ENCODE results near the gene ZBTB7C. TPM values are rescaled to one million over a fixed set of nuclear protein-coding genes. Genes with fewer than 3 reads are reported as not detected.

ZBTB7C gene
- total RNA-seq, 1 experiment from 2014 or later, result 0.10 TPM

DNA sequence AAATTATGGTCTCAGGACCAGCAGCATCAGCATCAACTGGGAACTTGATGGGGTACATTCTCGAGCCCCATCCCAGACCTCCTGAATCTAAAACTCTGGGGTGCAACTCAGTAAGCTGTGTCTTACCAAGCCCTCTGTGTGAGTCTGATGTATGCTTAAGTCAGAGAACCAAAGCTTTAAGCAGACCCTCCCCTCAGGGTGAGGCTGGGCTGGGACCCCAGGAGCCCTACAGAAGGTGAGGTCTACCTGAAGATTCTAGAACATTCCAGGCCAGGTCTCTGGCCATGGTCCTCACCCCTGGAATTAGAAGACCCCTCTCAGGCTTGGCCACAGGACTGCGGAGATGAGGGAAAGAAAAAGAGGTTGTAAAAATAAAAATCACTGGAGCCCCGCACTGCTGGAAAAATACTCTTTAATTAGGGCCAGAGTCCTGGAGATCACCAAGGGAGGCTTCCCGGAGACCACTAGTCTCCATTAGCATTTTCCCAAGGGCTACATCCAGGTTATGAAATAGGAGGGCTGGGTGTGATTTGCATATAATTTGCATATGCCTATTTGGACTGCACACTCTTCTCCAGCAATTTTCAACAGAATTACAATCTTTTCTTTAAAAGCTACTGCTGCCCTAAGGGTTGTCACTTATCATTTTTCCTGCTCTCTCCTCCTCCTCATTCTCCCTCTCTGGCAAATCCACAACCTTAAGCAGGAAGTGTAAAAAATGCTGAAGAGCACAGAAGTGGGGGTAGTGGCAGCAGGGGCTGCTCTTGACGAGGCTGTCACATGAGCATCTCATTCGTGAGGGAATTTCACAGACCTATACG lies 100.2 kb downstream of the ZBTB7C start:
- Histone ChIP-seq H3K9me3 (no peaks in the 10 kb centered on the region), H3K27me3 (no peaks in the 10 kb centered on the region), H3K4me3 (no peak overlapping the region), H3K36me3 (no peaks in the 10 kb centered on the region)
- DNase-seq, result no peak

DNA sequence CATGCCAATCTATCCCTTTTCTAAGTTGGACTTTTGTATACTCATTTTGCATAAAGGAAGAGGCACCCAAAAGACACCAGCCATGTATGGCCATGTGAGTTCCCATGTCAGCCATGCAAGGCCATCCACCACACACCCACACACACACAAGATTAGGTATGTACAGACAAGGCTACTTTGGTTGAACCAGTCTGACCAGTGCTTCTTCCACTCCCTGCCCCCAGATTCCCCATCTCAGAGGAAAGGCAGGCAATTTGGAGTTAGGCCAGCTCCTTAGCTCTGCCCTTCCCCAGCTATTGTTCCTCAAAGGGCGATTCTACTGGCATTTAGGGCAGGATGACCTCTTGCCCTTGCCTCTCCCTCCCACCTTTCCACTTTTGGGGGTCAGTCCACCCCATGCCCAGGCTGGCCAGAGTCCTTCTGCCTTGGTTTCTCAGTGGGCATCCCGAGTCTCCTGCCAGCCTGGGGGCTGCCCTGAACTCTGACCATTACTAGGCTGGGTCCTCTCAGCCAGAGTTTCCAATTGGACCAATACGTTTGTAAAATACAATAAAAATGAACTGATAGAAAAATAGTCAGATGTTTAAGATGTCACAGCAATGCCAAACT lies 101.1 kb downstream of the ZBTB7C start:
- no peak for DNase-seq
- H3K9me3 ChIP-seq, result no peaks in the 10 kb centered on the region
- no peak overlapping the region for H3K4me3 ChIP-seq
- H3K36me3 ChIP-seq, result no peaks in the 10 kb centered on the region
- H3K27me3 ChIP-seq, result no peaks in the 10 kb centered on the region

DNA sequence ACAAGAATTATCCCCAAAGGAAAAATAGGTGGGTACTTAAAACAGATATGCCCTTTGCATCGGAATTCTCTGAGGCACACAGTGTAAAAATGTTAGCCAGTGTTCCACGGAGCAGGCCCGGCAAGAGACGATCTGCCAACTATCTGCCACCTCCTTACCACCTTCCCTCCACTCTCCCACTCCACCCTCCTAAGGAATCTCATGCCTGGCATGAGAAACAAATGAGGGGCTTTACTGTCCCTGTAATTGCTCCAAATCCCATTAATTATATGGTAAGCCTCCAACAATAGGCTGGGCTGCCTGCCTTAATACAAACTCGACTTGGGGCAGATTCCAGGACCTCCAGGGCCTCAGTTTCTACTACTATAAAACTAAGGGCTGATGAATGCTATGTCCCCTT lies 102.3 kb downstream of the ZBTB7C start:
- H3K27me3 ChIP-seq, result no peaks in the 10 kb centered on the region
- DNase-seq, result no peak
- H3K9me3 ChIP-seq, result no peaks in the 10 kb centered on the region
- H3K4me3 ChIP-seq, result no peak overlapping the region
- no peaks in the 10 kb centered on the region for H3K36me3 ChIP-seq

DNA sequence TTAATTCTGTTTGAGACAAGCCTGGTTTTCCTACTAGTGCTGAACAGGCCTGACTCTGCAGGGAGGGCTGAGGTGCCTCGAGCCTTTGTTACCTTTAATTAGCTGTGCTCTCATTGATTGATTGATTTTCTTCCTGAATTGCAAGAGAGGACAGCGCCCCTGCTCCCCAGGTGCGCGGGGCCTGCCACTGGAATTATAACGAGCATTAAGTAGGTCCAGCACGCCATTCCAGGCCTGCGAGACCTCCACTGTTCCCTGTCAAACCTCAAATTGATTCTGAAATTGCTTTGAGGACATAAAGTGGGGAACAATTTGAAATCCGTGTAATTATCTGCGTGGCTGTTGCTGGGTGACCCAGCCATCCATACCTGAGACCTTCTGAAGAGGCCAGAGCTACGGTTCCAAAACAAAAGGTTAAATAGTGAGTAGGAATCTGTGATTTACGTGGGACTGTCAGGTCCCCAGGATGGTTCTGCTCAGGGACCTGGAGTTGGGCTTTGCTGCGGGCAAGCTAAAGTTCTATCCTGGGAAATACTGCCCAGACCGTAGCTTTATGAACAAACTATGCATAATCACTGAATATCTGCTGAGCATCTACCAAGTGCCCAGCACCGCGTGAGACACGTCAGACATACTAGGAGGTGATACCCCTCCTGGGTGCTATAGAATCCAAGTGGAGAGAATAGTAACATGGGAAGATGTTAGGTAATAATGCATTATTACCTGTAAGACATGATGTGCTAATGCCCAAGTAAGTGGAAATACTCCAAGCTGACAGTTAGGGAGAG lies 104.1 kb downstream of the ZBTB7C start:
- Histone ChIP-seq H3K27me3 (no peaks in the 10 kb centered on the region), H3K4me3 (no peak overlapping the region), H3K36me3 (no peaks in the 10 kb centered on the region), H3K9me3 (no peaks in the 10 kb centered on the region)
- DNase-seq, result no peak

DNA sequence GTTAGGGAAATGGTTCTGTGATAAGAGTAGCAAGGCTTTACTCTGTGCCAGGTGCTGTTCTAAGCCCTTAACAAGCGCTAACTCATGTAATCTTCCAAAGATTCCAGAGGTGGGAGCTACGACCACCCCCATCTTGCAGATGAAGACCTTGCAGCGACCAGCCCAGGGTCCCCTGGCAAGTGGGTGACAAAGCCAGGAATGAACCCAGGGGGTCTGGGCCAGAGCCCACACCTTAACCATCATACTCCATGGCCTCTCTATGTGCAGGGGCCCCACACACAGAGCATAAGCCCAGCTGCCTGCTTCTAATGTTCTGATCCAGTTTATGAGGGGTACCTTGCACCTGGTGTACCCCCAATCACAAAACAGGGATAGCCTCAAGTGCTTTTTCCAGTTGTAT lies 105.3 kb downstream of the ZBTB7C start:
- H3K36me3 ChIP-seq, result no peaks in the 10 kb centered on the region
- no peak for DNase-seq
- no peaks in the 10 kb centered on the region for H3K9me3 ChIP-seq
- H3K4me3 ChIP-seq, result no peak overlapping the region
- no peaks in the 10 kb centered on the region for H3K27me3 ChIP-seq

DNA sequence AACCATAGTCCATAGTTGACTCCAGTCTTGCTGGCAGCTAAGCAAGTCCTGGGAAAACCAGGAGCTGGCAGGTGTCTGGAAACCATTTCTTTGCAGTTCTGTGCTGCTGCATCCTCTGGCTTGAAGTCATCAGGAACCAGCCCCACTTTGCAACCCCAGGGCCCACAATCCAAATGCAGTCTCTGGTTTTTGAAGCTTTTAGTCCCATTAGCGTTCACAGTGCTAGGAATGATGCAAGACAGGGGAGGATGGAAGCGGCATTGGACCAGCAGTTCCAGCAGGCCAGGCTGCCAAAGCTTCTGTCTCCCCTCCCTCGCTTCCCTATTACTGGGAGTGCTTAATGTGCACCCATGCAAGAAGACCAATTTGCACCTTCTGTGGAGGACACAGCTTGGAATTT lies 106.4 kb downstream of the ZBTB7C start:
- Histone ChIP-seq H3K36me3 (no peaks in the 10 kb centered on the region), H3K4me3 (no peak overlapping the region), H3K9me3 (no peaks in the 10 kb centered on the region), H3K27me3 (no peaks in the 10 kb centered on the region)
- DNase-seq, result no peak

DNA sequence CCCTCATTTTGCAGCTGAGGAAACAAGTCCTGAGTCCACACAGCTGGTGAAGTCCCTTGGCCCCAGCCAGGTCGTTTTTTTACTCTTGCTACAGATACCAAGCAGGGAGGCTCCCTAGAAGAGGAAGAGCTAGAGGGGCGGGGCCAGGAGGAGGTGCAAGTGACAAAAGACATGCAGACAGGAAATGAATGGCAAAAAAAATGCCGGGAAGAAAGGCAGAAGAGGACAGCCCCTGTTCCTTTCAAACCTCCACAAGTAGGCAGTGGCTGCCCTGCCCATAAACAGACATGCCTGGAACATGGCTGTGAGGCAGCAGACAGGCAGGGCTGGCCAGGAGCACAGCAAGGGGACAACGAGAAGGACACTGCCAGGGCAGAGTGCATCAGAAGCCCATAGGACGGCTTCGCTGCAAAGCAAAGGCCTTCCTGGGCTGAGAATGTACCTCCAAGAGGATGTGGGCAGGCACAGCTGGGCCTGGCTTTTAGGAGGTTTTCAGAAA lies 108.7 kb downstream of the ZBTB7C start:
- Histone ChIP-seq H3K27me3 (no peaks in the 10 kb centered on the region), H3K4me3 (no peak overlapping the region), H3K9me3 (no peaks in the 10 kb centered on the region), H3K36me3 (no peaks in the 10 kb centered on the region)
- no peak for DNase-seq

DNA sequence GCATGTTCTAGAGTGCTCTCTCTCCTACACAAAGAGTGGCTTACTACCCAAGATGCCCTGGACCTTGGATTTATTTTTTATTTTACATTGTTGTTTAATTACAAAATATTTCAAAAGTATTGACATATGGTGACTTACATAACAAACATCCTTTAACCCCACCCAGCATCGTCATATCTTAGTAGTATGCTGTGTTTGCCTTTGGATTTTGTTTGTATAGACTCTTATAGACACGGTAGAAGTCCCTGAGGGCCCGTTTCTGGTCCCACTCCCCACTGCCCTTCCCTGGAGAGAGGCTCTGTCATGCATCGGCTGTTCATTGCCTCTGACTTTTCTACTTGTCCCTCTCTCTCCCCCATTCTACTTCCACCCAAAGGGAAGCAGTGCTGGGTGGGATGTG lies 112.0 kb downstream of the ZBTB7C start:
- H3K4me3 ChIP-seq, result no peak overlapping the region
- H3K36me3 ChIP-seq, result no peaks in the 10 kb centered on the region
- H3K9me3 ChIP-seq, result no peaks in the 10 kb centered on the region
- H3K27me3 ChIP-seq, result no peaks in the 10 kb centered on the region
- DNase-seq, result no peak

DNA sequence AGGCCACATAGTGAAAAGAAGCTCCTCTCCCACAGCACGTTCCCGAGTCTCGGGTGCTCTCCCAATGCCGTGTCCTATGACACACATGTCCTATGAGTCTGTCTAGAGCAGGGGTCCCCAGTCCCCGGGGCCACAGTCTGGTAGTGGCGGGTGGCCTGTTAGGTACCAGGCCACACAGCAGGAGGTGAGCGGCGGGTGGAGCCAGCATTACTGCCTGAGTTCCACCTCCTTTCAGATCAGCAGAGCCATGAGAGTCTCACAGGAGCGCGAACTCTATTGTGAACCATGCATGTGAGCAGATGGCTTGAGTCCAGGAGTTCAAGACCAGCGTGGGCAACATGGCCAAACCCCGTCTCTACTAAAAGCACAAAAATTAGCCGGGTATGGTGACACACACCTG lies 112.6 kb downstream of the ZBTB7C start:
- no peaks in the 10 kb centered on the region for H3K9me3 ChIP-seq
- H3K4me3 ChIP-seq, result no peak overlapping the region
- DNase-seq, result no peak
- no peaks in the 10 kb centered on the region for H3K27me3 ChIP-seq
- H3K36me3 ChIP-seq, result no peaks in the 10 kb centered on the region

DNA sequence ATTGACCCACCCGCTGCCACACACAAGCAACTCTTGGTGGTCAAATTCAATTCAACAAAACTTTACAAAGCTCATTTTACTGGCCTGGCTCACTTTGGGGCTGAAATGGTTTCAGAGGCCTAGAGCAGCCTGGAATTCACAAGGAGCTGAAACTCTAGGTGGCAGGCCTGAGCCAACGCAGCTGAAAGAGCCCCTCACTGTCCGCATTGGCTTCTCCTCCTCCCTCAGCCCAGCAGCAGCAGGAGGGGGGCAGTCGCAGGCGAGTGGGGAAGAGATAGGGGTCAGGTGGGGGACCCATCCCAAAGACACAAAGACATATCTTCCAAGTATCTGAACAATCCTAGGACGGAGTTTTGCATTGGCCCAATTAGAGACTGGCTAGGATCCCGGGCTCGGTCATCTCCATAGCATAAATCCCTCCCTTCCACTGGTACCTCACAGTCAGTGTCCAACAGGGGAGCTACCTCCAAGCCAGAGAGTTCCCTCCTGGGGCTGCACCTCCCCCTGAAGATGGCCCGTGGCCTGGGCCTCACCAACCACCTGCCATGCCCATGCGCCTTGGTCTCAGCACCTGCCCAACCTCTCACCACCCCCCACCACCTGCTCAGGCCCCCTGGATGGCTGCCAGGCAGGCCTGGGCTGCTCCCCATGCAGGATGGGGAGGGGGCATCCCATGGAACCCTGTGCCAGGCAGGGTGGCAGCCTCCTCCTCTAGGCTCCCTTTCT lies 113.4 kb downstream of the ZBTB7C start:
- Histone ChIP-seq H3K27me3 (no peaks in the 10 kb centered on the region), H3K4me3 (no peak overlapping the region), H3K36me3 (no peaks in the 10 kb centered on the region), H3K9me3 (no peaks in the 10 kb centered on the region)
- DNase-seq, result no peak

DNA sequence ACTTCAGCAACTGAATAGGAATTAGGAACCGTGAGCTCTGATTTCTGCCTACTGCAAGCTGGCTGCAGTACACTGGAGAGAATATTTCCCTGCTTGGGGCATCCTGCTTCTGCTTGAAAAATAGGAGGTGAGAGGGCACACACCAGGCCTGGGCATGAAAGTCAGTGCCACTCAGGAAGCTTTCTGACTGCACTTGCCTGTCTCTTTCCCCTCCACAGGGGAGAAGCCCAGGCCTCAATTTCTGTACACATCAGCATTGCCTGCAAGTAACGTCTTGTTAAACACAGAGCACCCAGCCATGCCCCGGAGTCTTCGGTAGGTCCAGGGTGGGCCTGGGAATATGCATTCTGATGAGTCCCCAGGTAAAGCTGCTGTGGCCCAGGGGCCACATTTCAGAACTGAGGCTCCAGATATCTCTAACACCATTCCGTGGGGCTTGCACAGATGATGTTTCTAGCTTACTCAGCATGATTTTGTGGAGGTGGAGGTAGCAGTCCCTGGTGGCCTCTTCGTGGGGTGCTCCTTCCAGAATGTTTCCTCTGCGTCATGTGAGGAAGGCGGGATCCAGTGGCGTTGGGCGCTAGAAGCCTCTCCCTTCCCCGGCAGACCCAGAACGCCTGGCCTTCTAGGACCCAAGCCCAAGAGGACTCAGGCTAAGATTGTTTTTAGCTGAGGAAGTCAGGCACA lies 114.1 kb downstream of the ZBTB7C start:
- Histone ChIP-seq H3K36me3 (no peaks in the 10 kb centered on the region), H3K27me3 (no peaks in the 10 kb centered on the region), H3K4me3 (no peak overlapping the region), H3K9me3 (no peaks in the 10 kb centered on the region)
- DNase-seq, result no peak

DNA sequence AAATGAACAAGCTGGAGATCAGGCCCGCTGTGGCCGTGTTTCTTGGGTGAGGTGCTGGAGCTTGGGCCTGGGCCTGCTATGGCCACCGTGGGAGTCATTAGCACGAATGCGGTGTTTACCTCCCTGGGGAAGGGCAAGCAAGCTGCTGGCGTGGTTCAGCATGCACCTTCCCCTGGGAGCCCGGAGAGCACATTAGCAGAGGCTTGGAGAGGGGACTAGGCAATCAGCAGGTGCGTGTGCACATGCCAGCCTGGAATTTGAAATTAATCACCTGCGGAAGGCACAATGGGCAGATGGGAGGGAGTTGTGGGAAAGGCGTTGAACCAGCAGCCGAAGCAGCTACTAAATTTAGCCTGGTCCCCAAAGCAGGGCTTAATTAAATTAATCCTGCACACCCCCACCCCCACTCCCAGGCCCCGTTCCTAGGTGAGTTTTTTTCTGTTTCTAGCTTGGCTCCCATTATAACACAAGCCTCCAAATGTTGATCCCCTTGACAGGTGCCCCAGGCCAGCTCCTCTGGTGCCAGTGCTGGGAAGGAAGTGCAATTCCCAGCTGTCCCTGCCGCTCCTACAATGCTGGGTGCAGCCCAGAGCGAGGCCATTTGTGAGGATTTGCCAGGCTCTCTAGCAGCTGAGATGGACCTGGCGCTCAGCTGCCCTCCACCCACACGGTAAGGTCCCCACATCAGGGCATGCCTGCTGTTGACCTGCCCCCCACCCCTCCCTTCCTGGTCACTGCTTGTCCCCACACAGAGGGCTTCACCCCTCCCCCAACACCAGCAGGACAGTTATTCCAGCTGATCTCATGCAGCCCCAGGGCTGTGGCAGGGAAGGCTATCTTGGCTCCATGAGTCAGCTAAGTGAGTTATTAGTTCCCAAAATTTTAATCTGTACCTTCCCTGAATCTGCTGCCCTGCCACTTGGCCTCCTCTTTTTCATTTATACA lies 115.0 kb downstream of the ZBTB7C start:
- no peak overlapping the region for H3K4me3 ChIP-seq
- DNase-seq, result no peak
- H3K9me3 ChIP-seq, result no peaks in the 10 kb centered on the region
- no peaks in the 10 kb centered on the region for H3K27me3 ChIP-seq
- no peaks in the 10 kb centered on the region for H3K36me3 ChIP-seq

DNA sequence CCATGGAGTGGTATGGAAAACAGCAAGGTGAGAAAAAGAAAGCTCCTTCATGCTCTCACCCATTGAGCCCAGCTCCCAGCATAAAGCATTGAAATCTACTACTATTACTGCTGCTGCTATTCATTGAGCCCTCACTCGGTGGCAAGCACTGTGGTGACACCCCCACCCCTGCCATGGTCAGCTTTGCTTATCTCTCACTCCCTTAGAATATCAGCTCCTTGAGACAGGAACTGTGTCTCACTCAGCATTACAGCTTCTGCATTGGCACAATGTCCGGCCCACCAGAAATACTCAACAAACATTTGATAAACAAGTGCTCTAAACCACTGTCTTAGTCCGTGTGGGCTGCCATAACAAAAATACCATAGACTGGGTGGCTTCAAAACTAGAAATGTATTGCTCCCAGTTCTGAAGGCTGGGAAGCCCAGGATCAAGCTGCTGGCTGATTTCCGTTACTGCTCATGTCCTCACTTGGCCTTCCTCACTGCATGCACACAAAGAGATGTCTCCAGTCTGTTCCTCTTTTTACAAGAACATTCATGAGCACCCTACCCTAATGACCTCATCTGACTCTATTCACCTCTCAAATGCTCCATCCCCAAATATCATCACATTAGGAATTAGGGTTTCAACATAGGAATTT lies 116.3 kb downstream of the ZBTB7C start:
- Histone ChIP-seq H3K27me3 (no peaks in the 10 kb centered on the region), H3K36me3 (no peaks in the 10 kb centered on the region), H3K4me3 (no peak overlapping the region), H3K9me3 (no peaks in the 10 kb centered on the region)
- DNase-seq, result no peak

DNA sequence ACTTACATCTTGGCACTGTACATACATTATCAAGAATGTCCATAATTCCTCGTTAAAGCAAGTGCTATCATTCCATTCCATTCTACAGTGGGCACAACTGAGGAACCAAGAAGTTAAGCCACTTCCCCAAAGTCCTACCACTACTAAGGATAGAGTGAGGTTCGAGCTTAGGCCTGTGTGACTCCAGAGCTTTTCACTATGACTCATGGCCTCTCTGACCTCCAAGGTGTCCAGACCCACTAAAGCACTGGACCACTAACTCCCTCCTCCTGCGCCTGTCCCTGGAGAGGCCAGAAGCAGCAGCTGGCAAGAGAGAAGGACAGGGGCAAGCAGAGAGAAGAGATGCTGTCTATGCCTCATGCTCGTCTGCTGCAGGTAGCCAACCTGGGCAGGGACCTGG lies 117.0 kb downstream of the ZBTB7C start:
- Histone ChIP-seq H3K27me3 (no peaks in the 10 kb centered on the region), H3K4me3 (no peak overlapping the region), H3K36me3 (no peaks in the 10 kb centered on the region), H3K9me3 (no peaks in the 10 kb centered on the region)
- DNase-seq, result no peak
